ENCODE measurements around the gene MAPKAPK3.

DNA sequence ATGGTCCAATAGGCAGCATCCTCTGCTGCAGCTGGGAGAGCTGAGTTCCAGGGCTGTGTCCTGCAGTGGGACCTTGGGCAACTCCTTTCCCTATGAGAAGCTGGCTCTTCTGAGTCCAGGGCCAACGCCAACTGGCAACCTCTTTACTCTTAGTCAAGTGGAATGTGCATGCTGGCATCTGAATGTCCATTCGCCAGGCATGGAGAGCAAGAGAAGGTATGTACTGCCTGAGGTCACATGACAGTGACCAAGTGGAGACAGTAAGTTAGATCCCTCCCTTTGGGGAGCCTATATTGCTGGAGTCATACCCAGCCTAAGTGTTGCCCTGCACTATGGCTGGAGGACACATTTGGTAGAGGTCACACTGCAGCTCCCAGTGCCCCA, 35.5 kb upstream of the MAPKAPK3 start:
- TF ChIP-seq, protein P1, sequence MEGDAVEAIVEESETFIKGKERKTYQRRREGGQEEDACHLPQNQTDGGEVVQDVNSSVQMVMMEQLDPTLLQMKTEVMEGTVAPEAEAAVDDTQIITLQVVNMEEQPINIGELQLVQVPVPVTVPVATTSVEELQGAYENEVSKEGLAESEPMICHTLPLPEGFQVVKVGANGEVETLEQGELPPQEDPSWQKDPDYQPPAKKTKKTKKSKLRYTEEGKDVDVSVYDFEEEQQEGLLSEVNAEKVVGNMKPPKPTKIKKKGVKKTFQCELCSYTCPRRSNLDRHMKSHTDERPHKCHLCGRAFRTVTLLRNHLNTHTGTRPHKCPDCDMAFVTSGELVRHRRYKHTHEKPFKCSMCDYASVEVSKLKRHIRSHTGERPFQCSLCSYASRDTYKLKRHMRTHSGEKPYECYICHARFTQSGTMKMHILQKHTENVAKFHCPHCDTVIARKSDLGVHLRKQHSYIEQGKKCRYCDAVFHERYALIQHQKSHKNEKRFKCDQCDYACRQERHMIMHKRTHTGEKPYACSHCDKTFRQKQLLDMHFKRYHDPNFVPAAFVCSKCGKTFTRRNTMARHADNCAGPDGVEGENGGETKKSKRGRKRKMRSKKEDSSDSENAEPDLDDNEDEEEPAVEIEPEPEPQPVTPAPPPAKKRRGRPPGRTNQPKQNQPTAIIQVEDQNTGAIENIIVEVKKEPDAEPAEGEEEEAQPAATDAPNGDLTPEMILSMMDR (IDR thresholded peaks at IDR 0.05): no peak
- no peak for TF ChIP-seq EP300 (IDR thresholded peaks at IDR 0.05)

Measured in esophagus muscularis mucosa (tissue), 3 donors.